HG03064 (cell line): ENCODE measurements around the gene EPB42.
"Not testable (repeated sequence)": the region's sequence is repeated elsewhere in the genome, so short reads cannot be mapped to it uniquely, and the experiment has no call there.

Experiments used
- ATAC-seq: cut with Tn5 transposase; IDR thresholded peaks from one replicate; pipeline ENCODE4 v1.9.1; 2021; ENCODE audit warnings: low read depth; ENCODE audit not compliant: unreplicated experiment

The EPB42 gene

GRCh38 chr15:43213466-43213865 lies 7.4 kb downstream of the EPB42 start:
- ATAC-seq, result no peak

DNA sequence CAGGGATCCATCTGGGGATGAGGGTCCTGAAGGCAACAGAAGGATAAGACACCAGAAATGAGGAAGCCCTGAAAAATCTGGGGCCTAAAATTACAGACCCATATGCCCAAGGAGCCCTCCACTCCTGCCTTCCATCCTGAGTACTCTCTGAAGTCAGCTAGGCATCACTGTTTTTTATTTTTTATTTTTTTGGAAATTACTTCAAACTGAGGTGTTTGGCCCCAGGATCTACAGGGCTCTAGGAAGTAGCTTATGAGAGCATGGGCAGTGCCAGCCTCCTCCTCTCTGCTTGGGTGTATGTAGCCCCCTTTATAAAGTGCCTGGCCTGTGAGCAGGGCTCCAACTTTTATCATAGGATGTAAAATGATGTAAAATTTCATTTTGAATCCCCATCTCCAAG lies 7.9 kb downstream of the EPB42 start:
- ATAC-seq, result no peak

- no peak for ATAC-seq
Measured at GRCh38 chr15:43212299-43212698, 8.5 kb downstream of the EPB42 start.

- ATAC-seq, result no peak
Measured at GRCh38 chr15:43211224-43211735, 9.5 kb downstream of the EPB42 start.

- no peak for ATAC-seq
Measured at GRCh38 chr15:43210807-43211206, 10.0 kb downstream of the EPB42 start.

- no peak for ATAC-seq
Measured at GRCh38 chr15:43210172-43210745, 10.6 kb downstream of the EPB42 start.

GRCh38 chr15:43209059-43209824 lies 11.6 kb downstream of the EPB42 start:
- no peak for ATAC-seq

DNA sequence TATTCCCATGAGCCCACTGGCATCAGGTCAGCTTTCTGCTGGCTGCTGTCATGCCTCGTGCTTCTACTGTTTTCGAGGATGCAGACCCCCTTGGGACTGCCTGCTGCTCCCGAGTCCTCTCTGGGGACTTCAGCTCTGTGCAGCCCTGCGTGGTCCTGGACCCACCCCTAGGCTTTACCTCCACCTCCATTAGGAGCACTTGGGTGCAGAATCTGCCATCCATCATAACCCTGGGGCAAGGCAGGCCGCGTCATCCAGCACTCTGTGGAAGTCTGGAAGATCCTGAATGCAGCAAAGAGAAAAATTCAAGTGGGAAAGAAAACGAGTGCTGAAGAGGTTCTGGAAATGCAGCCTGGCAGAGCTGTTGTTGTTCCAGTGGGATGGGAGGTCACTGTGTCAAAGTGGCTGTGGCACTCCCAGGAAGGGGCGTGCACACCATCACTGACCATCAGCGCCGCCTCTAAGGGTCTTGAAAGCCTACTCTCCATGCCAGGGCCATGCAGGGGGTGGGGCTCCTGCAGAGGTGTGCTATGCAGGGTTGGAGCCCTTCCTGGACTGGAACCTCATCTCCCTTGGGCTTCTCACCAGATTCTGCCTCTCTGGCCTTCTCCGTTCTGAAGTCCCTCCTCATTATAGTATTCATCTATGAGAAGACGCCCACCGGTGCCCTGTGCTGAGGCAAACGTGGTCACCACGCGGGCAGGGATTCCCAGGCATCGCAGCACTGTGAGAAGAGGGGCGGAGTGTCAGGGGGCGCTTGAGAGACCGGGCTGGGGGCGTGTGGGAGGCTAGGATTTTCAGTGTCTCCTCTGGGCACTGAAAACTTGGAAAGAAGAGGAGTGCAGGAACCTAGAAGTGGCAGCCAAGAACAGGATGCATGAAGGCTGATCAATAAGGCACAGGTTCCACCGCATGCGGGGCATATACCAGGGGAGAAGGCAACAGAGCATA lies 12.5 kb downstream of the EPB42 start:
- no peak for ATAC-seq

DNA sequence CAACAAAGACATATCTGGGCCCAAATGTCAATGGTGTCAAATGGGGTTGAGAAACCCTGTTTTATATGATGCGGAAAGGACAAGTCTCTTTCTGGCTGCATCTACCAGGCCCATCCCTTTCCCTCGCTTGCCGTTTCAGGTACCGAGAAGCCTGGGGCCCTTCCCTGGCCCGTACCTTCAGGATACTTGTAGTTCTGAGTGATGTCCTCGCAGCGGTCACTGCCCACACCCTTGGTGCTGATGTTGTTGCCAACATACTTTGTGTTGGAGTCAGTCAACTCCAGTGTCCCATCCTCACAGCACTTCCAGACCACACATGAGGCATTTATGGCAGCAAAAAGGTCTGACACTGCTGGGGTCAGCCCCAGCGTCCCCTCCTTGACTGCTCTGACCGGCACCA lies 13.8 kb downstream of the EPB42 start:
- no peak for ATAC-seq

DNA sequence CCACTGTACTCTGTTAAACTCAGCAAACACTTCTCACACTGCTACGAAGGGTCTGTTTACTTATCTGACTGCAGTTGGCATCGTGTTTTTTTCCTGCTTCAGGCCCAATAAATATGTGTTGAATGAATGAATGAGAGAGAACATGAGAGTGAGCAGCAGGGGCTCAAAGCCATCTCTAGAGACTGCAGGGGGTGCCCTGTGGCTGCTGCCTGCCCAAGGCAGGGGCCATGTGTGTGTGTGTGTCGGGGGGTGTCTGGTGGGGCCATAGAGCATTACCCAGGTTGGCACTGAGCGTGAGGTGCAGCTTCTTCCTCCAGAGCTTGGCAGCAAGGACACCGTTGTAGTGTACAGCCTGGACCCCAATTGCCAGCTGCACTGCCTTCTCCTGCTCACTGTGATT lies 14.8 kb downstream of the EPB42 start:
- no peak for ATAC-seq

GRCh38 chr15:43204016-43204901 lies 16.6 kb downstream of the EPB42 start:
- no peak for ATAC-seq

- no peak for ATAC-seq
Measured at GRCh38 chr15:43199945-43200488, 20.8 kb downstream of the EPB42 start.

DNA sequence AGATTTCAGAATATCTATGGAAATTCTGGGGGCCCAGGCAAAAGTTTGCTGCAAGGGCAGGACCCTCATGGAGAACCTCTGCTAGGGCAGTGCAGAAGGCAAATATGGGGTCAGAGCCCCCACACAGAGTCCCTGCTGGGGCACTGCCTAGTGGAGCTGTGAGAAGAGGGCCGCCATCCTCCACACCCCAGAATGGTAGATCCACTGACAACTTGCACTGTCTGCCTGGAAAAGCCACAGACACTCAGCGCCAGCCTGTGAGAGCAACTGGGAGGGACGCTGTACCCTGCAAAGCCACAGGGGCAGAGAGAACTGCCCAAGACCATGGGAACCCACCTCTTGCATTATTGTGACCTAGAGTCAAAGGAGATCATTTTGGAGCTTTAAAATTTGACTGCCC lies 21.8 kb downstream of the EPB42 start:
- no peak for ATAC-seq

GRCh38 chr15:43198556-43198955 lies 22.3 kb downstream of the EPB42 start:
- not testable (repeated sequence) for ATAC-seq

DNA sequence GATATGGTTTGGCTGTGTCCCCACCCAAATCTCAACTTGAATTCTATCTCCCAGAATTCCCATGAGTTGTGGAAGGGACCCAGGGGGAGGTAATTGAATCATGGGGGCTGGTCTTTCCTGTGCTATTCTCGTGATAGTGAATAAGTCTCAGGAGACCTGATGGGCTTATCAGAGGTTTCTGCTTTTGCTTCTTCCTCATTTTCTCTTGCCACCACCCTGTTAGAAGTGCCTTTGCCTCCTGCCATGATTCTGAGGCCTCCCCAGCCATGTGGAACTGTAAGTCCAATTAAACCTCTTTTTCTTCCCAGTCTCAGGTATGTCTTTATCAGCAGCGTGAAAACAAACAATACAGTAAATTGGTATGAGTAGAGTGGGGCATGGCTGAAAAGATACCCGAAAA lies 23.0 kb downstream of the EPB42 start:
- not testable (repeated sequence) for ATAC-seq

- no peak for ATAC-seq
Measured at GRCh38 chr15:43196760-43197548, 23.9 kb downstream of the EPB42 start.

DNA sequence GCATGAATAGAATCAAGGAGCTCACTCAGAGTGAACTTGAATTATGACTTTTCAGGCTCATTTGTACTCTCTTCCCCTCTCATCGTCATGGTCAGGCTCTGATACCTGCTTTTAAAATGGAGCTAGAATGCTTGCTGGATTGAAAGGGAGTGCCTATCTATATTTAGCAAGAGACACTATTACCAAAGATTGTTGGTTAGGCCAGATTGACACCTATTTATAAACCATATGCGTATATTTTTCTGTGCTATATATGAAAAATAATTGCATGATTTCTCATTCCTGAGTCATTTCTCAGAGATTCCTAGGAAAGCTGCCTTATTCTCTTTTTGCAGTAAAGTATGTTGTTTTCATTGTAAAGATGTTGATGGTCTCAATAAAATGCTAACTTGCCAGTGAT lies 26.0 kb downstream of the EPB42 start:
- ATAC-seq, result no peak

GRCh38 chr15:43193710-43194109 lies 27.1 kb downstream of the EPB42 start:
- no peak for ATAC-seq

GRCh38 chr15:43190178-43190577 lies 30.6 kb downstream of the EPB42 start:
- no peak for ATAC-seq
